Astrocyte of the cerebellum (primary cell): ENCODE measurements around the gene IFI44L.

Experiments used
- DNase-seq: peaks from one replicate; pipeline ENCODE4 v3.0.0-alpha.2; 2011; ENCODE audit warnings: low read depth
- H3K4me3 ChIP-seq: 2 replicates; pipeline ENCODE4 v1.5.1; 2011; ENCODE audit warnings: mild to moderate bottlenecking, low read depth, low read length, moderate library complexity
- in situ Hi-C: cut with HindIII; loops from 2 replicates; pipeline ENCODE4 v1.10.0; 2017; ENCODE audit warnings: low sequenced_read_pairs
- TF ChIP-seq, protein P1 (sequence below): IDR thresholded peaks from 2 replicates; pipeline ENCODE4 v1.5.1; 2012; ENCODE audit warnings: low read length, low read depth, moderate library complexity, mild to moderate bottlenecking; ENCODE audit errors: missing control alignments

Gene IFI44L

DNA sequence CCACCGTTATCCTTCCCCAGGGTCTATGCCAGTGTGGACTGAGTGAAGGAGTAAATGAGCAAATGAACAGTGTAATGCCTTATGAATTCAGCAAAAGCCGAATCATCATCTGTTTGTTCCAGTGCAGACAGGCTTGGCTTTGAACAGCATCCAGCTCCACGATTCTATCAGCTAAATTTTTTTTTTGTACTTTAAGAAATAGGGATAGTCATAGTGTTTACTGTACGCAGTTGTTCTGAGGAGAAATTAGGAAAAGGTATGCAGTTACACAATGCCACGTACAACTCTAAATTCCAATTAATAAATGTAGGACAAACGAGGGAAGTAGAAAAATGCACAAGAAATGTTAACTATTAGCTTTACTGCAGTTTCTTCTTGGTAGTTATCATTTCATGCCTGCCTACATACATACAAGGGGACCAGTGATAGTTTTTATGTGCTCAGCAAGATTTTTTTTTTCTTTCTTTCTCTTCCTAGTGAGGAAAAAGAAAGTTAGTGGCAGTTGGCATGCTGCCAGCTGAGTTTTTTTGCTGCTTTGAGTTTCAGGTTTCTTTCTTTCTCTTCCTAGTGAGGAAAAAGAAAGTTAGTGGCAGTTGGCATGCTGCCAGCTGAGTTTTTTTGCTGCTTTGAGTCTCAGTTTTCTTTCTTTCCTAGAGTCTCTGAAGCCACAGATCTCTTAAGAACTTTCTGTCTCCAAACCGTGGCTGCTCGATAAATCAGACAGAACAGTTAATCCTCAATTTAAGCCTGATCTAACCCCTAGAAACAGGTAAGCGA lies at the start of gene IFI44L:
IFI44L (plus strand) TSS at position 646 of the 777 bp plus-strand sequence. CDS start 7,468 bp downstream, outside the sequence.
- peak within 1 kb of the TSS; percentile 26 for H3K4me3 ChIP-seq
- TF ChIP-seq, protein P1, sequence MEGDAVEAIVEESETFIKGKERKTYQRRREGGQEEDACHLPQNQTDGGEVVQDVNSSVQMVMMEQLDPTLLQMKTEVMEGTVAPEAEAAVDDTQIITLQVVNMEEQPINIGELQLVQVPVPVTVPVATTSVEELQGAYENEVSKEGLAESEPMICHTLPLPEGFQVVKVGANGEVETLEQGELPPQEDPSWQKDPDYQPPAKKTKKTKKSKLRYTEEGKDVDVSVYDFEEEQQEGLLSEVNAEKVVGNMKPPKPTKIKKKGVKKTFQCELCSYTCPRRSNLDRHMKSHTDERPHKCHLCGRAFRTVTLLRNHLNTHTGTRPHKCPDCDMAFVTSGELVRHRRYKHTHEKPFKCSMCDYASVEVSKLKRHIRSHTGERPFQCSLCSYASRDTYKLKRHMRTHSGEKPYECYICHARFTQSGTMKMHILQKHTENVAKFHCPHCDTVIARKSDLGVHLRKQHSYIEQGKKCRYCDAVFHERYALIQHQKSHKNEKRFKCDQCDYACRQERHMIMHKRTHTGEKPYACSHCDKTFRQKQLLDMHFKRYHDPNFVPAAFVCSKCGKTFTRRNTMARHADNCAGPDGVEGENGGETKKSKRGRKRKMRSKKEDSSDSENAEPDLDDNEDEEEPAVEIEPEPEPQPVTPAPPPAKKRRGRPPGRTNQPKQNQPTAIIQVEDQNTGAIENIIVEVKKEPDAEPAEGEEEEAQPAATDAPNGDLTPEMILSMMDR, result no peak
- in situ Hi-C loops, result no loop called here
- peak; percentile 18 for DNase-seq

DNA sequence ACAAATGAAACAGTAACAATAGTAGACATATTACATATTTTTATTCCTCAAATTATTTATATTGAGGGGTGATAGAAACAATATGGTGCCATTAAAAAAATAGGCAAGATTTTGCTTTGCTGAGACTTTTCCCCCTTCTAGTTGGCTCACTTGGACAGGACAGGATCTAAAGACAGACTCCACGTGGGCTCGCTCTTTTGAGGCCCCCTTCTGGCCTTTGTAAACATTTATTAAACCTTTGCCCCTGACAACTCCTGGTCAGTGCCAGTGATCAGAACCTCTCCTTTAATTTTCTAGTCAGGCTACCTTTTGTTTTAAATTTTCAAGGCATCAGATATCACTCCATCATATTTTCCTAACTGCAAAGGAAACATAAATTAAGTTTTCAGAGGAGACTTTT lies 49.7 kb upstream of the IFI44L start:
- TF ChIP-seq, protein P1, result no peak
- no peak for DNase-seq
- no peak overlapping the region for H3K4me3 ChIP-seq
- in situ Hi-C loops, result no loop called here

DNA sequence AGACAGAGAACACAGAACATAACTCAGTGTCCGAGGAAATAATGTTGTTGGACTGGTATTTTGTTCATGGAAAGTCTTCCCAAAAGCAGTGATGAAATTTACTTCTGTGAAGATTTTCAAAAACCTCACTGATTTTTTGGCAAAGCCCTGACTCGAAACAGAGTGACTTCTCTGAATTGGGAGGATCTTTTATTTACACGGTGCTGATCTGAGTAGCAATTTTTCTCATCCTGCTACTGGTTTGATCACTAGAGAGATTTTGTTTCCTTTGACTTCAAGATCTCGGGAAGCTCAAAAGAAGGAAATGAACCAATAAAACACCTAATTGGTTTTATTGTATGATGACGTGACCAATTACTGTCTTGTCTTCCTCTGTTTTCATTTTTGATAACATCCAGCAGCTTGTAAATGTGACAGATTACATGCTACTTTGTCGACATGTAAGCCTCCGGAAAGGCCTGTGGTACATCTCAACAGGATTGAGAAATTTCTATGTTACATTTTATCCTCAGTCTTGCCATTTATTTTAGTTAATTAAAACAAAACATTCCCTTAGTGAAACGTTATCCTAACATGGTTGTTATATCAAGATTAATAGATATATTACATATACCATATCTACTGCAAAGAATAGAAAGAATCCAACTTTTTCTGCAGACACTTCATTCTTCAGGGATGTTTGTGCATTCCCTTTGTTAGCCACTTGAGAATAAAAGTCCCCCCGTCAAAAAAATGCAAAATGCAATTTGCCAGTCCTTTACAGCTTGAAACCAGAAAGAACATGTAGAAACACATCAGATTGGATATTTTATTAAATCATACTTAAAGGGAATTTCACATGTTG lies 42.8 kb upstream of the IFI44L start:
- no peak for DNase-seq
- H3K4me3 ChIP-seq, result no peak overlapping the region
- TF ChIP-seq, protein P1, result no peak
- in situ Hi-C loops, result no loop called here

DNA sequence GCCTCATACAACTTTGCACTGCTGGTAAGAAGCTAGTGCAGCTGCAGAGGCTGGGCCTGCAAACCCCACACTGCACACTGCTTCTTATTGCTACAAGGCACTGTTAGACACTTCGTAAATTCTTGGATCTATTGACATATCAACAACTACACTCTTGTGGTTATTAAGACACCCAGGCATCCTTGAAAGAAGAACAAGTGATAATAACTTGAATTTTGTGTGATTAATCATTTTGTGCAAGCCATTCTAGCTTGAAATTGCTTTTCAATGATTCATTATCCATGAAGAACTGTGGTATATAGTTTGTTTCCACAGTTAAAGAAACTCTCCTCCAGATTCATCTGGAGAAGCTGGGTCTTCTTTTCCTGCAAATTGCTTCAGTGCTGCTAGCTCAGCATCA lies 33.7 kb upstream of the IFI44L start:
- DNase-seq, result peak; percentile 4
- TF ChIP-seq, protein P1, result no peak
- in situ Hi-C loops, result no loop called here
- no peak overlapping the region for H3K4me3 ChIP-seq

DNA sequence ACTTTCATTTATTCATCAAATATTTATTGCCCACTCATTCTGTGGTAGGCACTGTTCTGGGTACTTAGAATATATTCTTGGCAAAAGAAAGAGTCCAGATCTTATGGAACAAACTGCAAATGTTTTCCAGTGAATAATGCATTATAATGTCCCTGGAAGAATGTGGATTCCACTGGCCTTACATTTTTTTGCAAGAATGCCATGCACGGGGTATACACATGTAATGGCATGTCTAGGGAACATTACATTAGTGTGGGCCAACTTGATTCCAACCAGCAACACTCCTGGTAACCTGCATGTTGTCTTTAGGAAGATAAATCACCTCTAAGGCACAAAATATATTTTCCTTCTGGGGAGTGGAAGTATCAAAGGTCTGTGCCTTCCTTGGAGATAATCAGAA lies 33.0 kb upstream of the IFI44L start:
- no peak overlapping the region for H3K4me3 ChIP-seq
- no peak for DNase-seq
- TF ChIP-seq, protein P1, result no peak
- in situ Hi-C loops, result no loop called here

DNA sequence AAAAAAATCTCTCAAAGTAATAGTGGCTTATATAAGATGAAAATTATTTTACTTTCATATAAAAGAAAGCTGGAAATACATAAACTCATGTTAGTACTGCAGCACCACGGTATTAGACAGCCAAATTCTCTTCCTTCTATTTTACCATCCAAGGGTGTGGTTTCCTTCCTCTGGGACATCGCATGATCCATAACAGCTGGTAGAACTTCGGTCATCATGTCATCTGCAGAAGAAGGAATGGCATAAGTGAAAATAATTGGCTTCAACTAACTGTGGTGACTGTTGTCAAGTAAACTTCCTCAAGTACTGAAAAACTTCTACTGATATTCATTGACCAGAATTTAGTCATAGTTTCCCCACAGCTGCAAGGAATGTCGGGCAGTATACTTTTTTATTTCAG lies 28.3 kb upstream of the IFI44L start:
- TF ChIP-seq, protein P1, result no peak
- DNase-seq, result no peak
- in situ Hi-C loops, result no loop called here
- H3K4me3 ChIP-seq, result no peak overlapping the region
